Stimulated activated CD4-positive, alpha-beta T cell treated with anti-CD3 and anti-CD28 coated beads, Interleukin-4, amount 100 ng/mL, for 1 hour (primary cell): ENCODE results near the gene ERC2.

ENCODE experiments used
- DNase-seq: peaks from one replicate; pipeline ENCODE4 v3.0.0-alpha.2; 2020

Gene ERC2

DNA sequence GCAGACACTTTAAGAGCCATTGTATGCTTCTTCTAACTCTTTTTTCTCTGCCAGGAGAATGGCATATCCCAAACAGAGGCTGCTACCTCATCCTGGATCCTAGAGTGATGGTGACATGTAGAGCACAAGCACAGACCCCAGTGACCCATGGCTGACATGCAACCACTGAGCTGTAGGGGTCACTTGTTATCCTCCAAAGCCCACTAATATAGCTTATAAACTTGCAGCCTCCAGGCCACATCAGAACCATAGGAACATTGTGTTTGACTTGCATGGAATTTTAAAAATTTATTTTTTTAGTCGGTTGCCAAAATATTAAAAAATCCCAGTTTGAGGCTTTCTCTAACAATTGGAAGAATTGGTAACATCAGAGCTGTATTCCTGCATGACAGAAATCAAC, 698.2 kb downstream of the ERC2 start:
- DNase-seq, result no peak

DNA sequence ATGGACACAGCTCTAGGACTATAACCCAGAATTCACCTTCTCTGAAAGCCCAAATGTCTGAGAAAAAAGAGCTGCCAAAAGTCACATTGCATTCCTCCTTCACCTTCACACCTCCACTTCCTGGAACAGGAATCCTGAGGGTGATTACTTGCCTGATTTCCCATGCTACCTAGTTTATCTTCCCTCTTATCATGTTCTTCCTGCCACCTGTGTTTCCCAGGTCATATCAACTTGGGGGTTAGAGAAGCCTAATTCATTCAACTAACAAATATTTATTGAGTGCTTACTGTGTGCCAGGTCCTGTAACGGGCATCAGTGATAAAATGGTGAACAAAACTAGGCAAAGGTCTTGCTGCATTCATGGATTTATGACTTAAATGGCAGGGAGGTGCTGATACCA, 701.5 kb downstream of the ERC2 start:
- DNase-seq, result no peak

DNA sequence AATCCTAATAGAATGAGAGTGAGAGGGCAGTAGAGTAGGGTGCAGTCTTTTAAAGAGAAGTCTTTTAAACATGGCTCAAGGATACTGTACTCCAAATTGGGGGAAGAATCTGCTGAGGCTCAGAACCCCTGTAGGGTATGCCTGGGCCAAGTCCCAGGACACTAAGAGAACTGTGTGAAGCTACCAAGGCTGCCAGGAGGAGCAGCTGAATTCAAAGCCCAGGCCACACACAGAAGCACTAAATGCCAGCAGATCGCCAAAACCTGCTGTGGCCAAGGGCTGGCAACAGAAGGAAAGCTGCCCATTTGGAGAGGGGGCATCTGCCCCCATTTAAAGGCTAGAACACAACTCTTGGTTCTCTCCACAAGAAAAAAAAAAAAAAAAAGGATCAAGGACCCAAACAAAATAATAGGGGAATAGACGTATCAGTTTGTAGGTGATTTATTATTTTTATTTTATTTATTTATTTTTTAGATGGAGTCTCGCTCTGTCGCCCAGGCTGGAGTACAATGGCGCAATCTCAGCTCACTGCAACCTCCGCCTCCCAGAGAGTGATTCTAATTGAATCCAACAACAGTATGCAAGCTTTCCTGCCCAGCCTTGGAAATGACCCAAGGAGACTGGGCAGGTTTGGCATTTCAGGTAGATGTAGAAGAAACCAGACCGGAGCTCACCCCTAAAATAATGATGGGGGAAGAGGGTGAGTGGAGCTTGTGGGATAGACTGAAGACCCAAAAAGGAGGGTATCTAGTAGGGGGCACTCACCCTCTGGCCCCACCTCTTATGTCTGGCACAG, 702.2 kb downstream of the ERC2 start:
- DNase-seq, result no peak

DNA sequence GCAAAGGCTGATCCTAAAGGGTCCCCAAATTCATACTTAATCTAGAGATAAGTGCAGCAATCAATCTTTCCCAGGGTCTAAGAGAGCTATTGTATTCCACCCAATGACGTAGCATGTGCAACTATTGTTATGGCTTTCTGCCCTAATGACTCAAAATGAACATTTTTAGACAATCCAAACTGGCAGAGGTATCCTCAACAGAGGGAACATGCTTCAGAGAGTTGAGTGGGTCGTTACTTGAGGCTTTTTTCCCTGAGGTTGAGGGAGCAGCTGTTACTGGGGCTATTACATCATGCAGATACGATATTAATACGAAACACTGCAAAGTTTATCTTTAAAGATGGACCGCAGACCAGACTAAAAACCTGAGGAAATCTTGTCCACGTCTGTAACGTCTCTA, 702.9 kb downstream of the ERC2 start:
- no peak for DNase-seq

DNA sequence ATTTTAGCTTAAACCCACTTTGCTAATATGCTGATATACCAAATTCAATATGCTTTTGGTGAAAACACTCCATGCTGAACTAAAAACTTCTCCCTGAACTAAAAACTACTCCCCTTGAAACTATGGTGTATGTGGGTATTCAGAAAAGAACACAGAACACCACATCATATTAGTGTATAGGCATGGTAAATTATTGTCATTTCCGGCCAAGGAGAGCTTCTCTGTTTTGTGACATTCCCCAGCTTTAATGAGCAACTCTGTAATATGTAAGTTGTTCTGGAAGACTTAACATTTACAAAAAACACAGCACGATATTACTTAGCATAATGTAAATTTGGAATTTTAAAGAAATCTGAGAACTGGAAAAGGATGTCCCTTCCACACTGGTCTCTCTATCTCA, 711.3 kb downstream of the ERC2 start:
- DNase-seq, result no peak

DNA sequence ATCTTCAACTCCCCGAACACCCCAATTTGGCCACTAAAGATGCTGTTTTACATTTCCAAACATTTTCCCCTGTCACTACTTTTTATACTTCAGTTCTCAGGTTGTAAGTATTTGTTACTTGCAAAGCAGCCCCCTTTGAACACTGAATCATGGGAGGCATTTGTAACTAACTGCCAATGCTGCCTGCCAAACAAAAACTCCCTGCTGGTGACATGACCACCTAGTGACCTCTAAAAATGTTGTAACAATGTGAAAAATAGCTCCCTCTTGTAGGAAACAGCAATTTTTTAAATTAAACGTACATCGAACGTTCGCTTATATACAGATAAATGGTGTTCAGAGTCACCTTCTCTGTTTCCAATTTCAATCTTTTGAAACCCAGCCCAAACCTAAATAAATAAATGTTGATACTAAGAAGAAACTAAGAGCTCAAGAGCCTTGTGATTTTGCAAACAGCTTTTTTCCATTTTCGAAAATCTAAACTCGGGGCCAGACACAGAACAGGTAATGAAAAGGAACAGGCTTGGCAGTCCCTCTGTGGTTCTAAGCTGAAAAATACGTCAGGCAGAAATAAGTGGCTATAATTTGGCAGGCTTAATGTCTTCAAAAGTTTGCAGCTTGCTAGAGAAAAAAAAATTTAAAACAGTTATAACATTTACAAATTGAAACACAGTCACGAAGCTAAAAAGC, 712.6 kb downstream of the ERC2 start:
- no peak for DNase-seq

DNA sequence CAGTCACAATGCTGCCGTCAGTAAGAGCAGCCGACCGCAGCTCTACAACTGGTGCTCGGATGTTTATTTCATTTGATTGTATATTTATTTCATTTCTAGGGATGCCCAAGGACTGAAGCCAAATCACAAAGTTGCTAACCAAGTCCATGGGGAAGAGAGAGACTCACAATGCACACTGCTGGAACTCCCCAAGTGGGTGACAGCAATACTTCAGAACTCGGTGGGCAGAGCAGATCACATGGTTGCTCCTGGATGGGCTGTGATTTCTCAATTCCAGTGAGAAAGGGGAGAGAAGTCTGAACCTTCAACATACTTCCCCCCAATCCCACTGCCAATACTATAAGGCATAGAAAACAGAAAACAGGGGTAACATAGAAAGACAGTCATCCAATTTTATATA, 715.4 kb downstream of the ERC2 start:
- no peak for DNase-seq

DNA sequence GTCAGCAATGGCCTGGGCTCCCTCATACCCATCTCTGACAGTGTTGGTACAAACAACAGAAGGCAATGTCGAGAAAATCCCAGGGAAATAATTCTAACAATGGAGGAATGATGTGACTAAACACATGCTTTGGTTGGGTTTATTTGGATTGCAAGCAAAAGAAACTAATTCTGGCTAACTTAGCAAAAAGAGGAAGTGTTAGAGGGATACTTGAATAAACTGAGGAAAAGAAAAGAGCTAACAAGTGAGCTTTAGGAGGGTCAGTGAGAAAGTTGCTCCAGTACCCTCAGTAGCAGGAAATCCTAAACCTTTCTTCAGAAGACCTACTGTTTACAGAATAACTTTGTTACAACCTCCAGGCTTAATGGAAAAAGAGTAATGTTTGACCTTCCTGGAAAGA, 716.5 kb downstream of the ERC2 start:
- no peak for DNase-seq

DNA sequence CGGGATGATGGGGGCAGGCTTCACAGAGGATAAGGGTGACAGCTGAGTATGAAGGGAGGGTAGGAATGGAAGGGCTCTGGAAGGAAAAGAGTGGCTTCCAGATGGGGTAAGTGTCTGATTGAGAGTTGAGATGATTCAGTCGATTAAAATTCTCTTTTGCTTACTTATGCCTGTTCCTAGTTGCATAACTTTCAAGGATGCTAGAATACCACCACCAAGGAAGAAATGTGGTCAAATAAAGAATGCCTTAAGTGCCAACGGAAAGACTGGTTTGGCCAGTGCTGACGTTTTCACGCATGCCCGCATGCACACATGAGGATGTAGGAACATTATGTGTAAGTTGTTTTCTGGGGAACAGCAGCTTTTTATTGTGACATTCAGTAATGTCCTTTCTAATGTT, 717.7 kb downstream of the ERC2 start:
- DNase-seq, result no peak

DNA sequence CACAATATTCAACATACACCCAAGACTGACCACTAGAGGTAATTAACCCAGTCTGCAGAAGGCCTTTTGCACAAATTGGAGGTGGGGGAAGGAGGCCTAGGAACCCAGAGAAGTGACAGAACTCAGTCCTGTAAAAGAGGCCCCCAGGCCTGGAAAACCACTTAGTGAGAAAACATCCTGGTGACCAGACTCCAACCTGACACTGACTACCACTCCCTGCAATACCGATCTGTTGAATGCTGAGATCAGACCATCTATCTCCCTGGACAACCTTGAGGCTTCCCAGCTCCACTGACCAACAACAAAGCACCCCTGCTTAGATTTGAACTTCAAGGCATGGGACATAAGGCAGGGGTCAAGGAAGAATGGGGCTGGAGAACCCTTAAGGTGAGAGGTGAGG, 719.2 kb downstream of the ERC2 start:
- DNase-seq, result no peak

DNA sequence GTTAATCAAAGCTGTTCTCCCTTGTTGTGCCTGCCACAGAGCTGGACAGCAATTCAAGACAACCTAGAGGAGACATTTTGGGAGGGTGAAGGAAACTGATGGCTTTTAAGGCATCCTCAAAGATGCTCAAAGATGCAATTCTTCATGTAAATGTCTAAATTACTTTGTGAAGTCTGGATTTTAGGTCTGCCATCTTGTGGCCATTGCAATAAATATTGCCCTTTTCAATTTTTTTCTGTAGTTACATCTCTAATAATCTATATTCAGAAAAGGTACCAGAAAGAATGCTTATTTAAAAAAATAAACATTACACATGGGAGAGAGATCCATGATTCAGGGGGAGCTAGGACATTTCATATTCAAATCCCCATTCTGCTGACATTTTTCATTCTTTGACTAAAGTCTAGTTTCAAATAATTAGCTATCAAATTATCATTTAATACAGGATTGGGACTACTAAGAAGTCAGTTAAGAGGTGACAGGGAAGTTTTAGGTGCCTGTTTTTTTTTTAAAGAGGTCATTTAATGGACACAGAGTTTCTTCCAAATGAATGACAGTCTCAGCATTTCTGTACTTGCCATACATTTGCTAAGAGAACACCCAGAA, 721.4 kb downstream of the ERC2 start:
- DNase-seq, result no peak

DNA sequence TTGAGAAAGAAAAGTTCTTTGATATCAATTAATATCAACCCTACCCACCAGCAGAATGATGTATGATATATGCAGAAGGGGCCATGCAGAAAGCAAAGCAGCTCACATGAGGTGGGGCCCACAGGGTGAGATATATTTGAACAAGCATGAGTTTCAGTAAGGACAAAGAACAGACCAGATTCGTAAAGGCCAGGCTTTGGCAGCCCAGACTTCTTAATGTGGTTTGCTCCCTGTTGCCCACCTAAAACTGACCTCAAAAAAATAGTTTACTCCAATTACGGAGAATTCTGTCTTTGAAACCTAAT, 725.5 kb downstream of the ERC2 start:
- DNase-seq, result no peak

DNA sequence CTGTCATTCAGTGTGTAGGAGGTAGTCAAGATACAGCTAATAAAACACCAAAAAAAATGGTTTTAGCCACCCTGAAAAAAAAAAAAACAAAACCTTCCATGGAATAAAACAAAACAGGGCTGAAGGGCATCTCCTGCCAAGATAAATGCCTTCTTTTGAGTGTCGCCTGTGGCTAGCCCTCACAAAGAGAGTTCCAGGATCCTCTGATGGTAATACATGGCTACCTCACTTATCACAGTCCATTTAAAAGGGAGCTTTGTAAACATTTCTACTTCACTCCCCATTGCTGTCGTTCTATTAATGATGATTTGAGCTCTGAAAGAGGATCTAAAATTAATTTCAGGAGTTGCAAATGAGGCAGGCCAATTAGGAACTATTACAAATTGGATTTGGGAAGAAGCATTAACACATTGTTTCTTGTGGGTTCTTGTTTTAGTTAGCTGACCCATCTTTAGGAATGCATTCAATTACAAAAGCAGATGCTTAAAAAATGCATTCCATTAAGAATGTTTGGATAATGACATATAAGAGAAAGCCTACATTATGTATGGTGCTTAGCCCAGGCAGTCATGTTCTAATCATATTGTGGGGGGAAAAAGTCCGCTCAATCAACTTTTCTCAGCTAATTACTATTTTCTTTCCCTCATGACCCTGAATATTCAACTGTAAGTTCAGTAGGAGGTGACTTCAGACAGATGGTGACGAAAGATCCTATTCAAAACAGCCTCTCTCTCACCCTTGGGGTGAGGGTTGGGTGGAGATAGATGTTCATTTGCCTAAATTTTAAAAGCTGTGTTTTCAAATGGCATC, 726.0 kb downstream of the ERC2 start:
- DNase-seq, result no peak

DNA sequence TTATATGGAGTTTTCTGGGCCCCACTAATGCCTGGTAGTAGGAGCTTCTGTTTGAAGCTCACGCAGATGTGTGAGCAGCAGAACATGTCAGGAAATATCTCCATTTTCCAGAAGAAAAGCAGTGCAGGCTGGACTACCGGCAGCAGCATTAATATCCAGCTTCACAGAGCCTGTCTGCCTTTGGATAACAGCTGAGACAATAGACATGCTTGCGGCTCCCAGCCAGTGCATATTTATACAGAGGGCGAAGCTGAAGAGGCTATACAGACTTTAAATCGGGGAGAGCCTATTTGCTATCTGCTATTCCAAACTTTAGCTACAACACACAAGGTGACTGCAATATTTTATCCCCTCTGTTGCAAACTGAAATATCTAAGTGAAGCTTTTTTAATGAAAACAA, 731.1 kb downstream of the ERC2 start:
- no peak for DNase-seq

DNA sequence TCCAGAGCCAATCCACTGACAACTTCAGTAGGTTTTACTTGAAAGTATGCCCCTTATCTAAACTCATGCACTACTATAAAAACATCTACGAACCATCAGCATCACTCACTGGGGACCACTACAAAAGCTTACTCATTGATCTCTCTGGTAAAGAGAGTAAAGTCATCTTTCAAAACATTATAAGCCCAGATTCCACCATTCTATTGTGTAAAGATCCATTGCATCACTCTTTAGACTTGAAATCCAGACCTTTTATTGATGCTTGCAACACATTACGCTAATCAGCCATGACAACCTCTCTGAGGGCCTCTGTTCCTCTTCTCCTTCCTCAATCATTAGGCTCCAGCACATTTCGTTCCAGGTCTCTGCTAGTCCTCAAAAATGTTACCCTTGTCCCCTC, 732.3 kb downstream of the ERC2 start:
- DNase-seq, result no peak

DNA sequence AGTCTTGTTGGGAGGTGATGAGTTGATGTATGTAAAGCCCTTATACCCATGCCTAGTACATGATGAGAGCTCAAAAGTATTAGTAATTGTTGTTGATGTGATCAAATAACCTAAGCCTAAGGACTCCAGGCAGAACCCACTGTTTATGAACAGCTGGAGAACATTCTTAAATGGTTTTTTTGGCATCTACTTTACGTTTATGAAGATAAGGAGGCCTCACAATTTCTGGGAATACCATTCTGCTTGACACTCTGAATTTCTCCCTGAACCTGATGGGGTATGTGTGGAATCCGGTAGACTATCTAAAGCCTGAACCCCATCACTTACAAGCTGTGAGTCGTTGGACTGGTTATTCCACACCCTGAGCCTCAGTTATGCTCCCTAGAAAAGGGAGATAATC, 736.5 kb downstream of the ERC2 start:
- DNase-seq, result no peak

DNA sequence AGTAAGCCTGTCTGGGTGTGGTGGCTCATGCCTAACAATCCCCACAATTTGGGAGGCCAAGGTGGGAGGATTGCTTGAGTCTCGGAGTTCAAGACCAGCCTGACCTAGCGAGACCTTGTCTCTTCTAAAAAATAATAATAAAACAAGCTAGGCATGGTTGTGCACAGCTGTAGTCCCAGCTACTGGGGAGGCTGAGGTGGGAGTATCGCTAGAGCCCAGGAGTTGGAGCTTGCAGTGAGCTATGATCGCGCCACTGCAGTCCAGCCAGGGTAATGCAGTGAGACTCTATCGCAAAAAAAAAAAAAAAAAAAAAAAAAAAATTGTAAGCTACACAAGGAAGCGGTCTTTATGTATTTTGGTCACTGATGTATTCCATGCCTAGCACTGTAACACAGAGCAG, 738.7 kb downstream of the ERC2 start:
- DNase-seq, result no peak

DNA sequence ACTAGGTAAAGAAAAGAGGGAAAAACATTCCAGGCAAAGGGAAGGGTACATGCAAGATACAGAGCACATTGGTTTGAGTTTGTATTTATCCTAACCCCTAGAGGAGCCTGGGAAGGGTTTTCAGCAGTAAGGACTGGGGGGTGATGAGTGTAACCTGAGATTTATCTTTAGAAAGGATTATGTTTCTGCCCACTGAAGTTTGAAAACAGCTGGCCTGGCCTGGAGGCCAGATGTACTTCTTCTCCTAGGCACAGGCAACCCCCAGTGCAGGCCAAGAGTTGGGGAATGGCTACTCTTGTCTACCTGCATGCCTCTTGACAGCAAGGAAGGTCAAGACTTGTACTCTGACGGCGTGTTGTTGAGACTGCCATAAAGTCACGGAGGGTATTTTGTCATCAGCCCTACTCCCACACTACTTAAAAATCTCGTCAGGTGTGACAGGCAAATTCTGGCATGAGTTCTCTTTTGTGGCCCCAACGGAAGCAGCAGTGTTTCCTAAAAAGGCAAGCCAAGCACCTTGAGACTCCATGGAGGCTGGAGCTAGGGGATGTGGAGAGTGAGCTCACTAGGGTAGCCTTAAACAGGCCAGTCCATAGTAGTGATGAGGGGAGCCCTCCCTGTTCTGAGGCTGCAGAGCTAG, 739.7 kb downstream of the ERC2 start:
- DNase-seq, result no peak

DNA sequence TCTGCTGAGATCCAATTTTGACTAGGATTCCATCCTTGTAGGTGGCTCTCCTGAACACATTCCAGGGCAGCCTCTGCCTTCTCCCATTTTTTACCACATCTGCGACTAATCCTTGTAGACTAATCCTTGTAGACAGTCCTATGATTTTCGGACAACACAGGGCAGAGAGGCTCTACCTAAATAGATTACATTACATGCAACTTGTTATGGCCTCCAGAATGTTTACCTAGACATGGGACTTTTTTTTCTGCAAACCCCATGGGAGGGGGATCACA, 741.8 kb downstream of the ERC2 start:
- DNase-seq, result no peak

DNA sequence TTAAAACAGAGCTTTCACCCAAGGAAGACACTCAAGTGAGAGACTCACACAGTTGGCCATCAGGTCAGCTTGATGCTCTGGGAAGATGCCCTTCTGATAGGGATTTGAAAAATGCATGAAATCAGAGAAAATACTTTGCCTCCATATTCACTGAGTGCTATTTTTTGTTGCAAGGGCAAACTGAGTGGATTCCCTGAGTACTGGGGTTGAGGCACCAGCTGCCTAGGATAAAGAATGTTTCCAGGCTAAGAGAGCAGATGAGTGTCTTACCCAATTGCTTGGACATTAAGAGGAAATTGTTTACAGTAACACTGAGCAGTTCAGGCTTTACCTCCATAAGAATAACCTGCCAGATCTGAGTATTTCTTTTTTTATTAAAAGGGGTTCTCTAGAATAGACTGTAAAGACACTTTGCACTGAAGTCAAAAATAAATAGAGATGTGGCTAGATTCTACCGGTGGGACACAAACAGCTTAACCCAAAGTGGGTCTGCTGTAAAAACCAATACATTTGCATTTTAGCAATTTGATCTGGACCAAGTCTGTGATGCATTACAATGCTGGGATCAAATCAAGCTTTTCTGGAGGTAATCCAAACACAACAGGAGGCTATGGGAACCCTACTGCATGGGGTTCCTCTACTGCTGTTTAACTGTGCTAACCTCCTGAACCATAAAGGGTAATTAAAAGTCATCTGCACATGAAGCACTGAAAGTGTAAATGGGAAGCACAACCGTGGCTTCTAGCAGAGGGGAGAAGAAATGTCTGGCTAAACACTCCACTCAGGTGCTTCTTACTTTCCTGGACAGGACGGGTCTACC, 742.4 kb downstream of the ERC2 start:
- no peak for DNase-seq

DNA sequence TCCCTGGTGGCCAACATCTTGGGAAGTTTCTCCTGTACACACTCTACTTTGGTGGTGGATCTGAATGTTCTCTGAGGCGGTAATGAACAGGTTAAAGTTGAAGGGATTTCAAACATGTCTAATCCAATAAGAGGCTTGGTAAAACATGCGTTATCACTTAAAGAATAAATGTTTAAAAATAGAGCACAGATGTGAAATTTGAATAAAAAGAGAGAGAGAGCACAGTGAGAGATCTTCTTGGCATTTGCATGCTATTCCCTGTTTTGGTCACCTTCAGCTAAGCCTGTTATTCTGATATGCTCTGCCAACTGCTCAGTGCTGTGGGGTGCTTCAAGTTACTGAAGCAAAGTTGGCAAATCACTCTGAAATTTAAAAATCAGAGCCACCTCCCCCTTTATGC, 743.4 kb downstream of the ERC2 start:
- DNase-seq, result no peak

DNA sequence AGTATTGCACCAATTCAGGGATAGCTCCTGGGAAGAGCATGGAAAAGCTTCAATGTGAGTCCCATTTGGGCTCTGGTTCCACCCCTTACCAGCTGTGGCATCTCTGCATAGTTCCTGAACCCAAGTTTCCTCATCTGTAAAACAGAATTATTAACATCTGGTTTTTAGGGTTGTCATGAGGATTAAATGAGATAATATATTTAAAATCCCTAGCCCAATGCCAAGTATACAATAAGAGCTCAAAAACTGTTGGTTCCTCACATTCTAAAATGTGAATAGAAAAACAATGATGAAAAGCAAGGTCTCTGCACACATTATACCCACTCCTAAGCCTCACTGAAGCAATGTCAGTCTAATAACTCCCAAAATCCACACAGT, 743.9 kb downstream of the ERC2 start:
- no peak for DNase-seq
